Activated CD8-positive, alpha-beta memory T cell treated with anti-CD3 and anti-CD28 coated beads for 24 hours (primary cell): ENCODE data around the gene LCN9.

Experiments used
- DNase-seq: peaks from one replicate; pipeline ENCODE4 v3.0.0-alpha.2; 2020

Gene LCN9

DNA sequence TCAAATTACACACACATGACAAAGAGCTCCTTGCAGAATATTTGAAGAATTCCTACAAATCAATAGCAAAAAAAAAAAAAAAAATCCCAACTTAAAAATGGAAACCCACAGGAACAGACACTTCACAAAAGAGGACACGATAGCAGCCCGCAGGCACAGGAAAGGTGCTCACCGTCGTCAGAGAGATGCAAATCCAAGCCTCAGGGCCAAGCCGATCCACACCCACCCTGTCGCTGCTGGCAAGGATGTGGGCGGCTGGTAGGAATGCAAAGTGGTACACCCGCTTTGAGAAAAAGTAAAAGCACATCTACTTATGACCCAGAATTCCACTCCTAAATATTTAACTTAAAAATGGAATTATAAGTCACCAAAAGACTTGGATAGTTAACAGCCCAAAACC lies 10.8 kb downstream of the LCN9 start:
- DNase-seq, result no peak

DNA sequence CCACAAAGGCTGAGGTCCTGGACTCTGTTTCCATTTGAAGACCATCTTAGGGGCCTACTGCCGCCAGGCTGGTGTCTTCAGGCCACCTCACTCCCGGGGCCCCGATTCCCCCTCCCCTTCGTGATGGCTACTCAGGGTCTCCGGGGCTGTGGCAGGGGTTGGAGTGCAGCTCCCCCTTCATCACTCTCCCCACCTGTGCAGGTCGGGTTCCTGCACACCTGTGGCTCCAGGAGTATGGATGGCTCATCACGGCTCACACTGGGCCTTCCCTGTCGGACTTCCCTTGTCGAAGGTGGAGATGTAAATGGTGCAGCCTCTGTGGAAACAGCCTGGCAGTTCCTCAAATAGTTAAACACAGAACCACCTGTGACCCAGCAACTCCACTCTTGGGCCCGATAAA lies 11.9 kb downstream of the LCN9 start:
- DNase-seq, result no peak

DNA sequence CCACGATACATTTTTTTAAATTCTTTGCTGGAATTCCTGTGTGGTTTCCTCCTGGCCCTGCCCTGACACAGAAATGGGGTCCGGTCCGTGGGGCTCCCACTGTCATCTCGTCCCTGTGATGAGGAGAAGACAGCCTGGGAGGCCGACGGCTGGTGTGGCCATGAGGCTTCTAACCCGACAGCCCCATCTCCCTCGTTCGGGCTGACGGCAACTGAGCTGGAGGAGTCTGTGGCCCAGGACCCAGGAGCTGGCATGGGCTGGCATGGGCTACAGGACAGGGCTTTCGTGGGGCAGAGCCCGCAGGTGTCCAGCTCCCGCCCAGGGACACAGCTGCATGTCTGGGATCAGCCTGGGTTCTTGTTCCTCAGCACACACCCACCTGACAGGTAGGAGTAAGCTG lies 13.8 kb downstream of the LCN9 start:
- DNase-seq, result no peak

DNA sequence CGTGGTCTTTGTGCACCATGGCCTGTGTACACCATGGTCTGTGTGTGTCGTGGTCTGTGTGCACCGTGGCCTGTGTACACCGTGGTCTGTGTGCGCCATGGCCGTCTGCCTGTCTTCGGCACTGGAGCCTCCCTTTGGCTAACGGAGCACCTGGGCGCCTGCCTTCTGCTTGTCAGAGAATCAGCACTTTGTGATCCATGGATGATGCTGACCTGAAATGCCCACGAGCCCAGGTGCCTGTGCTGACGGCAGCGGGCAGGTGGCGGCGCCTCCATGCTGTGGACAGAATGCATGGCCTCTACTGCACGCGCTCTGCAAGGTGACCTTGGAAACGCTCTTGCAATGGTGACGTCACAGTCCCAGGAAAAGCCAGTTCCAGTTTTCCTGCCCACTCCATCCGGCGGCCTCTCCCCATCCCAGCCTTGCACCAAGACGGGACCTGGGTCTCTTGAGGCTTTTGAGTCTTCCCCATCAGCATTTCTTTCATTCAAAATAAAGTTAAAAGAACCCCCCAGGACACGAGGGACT lies 14.6 kb downstream of the LCN9 start:
- DNase-seq, result no peak

DNA sequence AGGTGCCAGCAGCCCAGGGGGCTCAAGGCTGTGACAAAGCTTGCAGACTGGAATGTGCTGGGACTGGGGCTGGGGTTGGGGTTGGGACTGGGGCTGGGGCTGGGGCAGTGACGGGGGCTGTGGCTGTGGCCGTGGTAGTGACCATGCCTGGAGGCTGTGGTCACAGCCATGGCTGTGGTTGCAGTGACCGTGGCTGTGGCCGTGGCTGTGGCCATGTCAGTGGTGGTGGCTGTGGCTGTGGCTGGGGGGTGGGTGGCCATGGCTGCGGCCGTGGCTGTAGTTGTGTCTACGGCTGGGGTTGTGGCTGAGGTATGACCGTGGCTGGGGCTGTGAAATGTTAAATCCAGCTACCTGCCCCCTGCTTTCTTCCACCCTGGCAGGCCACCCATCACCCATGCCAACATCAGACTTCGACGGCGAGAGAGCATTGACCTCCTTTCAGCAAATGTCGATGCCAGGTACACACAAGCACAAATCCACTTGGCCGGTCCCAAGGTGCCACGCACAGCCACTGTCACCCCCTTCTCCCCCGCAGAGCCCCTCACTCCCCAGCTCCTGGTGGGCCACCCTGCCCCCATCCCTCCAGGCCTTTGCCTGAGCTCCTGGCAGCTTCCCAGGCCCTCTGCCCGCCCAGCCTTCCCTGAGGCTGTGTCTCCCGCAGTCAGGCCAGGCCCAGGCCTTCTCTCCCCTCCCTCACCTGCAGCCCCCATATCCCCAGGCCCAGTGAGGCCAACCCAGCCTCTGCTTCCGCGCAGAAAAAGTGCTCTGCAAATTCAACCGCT lies 15.3 kb downstream of the LCN9 start:
- no peak for DNase-seq

DNA sequence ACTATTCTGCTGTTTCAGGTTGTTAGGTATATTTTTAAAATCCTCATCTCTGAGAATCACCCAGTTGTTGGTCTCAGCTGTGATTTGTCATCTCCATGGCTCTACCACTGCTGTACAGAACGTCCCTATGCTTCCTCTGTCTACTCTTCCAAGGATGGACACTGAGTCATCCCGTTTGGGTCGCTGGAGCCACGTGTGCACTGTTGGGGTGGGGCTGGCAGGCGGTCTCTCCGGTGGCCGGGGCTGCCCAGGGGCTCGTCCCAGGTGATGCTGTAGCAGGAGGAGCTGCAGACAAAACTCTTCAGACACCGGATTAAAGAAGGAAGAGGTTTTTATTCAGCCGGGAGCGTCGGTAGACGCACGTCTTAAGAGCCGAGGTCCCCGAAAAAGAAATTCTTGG lies 16.9 kb downstream of the LCN9 start:
- no peak for DNase-seq

DNA sequence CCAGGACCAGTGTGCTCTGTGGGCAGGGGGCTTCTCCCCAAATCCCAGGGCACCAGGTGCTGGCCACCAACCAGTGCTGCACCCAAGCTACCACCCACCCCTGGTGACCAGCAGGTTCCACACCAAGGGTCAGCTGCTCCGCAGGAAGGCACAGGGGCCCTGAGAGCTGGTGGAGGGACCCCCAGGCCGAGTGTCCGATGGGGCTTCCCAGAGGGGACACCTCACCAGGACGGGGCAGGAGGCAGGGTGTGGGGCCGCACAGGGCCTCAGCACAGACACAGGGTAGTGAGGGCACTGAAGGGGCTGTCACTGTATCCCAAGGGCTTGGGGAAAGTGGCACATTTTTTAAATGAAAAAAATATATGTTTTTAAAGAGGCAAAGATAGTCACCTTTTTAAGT lies 18.1 kb downstream of the LCN9 start:
- no peak for DNase-seq

DNA sequence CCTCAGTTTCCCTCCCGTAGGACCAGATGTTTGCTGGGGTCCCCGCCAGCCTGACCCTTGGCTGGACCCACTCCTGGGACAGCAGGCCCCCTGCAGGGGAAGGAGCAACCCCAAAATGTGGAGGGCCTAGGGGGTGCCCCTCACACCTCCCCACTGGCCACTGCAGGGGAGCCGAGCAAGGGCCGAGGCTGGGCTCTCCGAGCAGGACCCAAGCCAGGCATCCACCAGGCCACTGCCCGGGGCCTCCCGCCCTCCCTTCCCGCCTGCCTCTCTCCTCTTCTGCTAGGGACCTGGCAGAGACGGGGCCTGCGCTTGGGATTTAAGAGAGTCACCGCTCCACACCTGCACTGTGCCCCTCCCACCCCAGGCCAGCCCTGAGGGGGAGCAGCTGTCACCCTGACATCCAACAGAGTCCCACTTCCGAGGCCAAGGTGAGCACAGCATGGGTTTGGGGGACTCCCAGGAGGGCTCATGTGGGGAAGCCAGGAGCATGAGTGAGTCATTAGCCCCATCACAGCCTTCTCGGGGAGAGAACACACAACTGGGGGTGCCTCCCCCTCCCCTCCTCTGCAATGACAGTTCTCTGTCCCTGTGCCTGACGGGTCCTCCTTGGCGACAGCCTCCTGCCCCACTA lies 20.4 kb downstream of the LCN9 start:
- DNase-seq, result no peak

DNA sequence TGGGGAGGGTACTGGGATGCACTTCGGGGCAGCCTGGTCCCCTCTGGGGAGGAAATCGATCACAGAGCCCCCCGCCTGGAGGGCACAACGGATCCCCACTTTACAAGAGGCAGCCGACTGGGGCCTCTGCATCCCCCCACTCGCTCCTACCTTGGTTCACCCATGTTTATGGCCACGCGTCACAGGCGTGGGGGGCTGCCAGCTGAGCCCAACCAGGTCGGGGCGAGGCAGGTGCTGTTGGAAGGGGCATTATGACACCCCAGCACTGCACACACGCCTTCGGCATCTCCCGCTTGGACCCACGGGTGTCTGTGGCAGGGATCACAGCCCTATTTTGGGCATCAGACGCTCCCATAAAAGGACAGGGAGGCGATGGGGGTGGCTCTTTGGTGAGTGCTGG lies 21.6 kb downstream of the LCN9 start:
- DNase-seq, result no peak

DNA sequence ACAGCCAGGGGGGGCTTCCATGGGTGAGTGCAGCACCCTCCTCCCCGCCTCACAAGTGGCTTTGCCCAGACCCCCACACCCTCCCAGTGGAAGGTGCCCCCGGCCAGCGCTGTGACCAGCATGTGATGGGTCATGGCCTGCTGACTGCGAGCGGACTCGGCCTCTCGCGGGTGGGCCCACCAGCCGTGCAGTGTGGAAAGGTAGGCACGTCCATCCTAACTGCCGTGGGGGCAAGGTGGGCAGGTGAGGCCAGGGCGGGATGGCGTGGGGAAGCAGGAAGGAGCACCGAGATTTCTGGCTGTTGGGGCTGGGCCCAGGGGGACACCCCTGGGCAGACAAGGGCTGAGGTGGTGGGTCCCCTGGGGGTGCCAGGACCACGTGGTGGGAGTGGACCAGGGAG lies 24.1 kb downstream of the LCN9 start:
- DNase-seq, result no peak

DNA sequence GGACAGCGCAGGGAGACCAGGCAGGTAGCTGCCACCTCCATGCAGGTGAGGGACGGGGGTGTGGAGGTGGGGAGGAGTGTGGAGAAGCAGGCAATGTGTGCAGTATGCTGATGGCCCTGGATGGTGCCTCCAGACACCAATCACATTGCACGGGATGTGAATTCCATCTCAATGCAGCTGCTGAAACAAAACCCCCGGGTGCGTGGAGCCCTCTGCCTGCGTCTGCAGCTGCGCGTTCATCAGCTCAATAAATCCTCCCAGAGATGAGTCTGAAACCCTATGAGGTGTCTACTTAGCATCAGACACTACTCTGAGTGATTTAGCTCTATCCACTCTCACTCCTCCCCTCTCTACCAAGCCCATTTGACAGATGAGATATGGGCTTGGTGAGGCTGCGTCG lies 25.9 kb downstream of the LCN9 start:
- no peak for DNase-seq

DNA sequence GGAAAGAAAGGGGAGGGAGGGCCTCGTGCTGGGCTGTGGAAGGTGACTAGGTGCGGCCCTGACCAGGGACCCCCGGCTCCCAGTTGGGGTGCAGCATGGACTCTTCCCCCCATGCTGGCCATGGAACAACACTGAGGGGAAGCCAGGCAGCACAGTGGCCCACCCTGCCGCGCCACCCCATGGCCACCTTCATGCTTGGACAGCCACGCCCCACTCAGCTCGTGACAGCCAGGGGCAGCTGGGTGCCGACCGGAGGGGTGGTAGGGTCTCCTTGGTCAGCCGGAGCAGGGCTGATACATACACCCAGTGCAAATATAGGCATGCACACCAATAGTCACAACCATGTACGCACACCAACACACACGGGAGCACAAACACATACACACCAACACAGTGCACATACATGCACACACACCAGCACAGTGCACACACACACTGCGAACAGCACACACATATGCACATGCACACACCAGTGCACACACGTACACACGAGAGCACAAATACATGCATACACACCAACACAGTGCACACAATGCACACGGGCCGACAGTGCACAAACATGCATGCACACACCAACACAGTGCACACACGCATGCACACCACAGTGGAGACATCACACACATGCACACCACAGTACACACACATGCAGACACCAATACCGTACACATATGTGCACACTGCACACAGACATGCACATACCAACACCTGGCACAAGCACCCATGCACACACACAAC lies 27.9 kb downstream of the LCN9 start:
- no peak for DNase-seq

DNA sequence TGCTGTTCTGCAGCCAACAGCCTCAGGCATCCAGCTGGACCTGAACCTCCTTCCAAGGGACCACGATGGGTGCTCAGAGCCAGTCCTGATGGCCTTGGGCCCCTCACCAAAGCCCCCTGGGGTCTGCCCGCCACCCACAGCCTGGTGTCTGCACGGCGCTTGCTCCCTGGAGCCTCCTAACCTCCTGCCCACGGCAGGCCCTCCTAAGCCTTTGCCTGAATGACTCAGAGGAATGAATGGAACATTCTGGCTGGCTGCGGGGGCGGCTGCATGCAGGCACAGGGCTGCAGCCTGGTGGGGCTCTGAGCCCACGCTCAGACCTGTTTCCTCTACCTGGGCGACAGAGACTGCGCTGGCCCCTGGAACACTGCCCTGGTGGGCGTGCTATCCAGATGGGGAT lies 29.3 kb downstream of the LCN9 start:
- no peak for DNase-seq

DNA sequence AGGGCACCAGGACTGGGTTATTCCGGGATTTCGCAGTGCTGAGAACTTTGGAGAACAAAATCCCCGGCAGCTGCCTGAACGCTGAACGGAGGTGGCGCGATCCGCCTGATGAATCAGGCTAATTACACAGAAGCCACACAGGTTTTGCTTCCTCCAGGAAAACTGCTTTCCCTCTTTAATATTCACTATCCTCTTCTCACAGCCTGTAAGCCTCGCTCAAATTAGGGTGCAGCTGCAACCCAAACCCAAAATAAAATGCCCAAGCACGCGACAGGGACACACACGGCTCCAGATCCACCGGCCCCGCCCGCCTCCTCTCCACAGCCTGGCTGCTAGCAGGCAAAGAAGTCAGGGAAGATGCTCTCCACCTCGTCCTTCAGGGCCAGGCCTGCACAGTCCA lies 30.2 kb downstream of the LCN9 start:
- DNase-seq, result no peak

DNA sequence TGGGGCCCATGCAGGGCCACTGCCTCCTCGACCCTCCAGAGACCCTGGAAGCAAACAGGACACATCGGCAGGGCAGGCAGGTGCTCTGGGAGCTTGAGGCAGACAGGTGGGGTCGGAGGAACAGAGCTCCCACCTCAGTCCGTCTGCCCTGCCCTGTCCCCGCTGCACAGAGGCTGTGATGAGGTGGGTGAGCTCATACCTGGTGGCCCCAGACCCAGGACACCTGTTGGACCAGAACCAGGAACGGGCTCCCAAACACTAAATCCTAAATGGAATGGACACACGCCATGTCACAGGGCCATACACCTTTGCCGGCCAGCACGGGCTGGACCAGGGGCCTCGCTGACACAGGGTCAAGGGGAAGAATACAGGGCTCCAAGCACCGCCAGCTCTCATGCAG lies 30.7 kb downstream of the LCN9 start:
- no peak for DNase-seq

DNA sequence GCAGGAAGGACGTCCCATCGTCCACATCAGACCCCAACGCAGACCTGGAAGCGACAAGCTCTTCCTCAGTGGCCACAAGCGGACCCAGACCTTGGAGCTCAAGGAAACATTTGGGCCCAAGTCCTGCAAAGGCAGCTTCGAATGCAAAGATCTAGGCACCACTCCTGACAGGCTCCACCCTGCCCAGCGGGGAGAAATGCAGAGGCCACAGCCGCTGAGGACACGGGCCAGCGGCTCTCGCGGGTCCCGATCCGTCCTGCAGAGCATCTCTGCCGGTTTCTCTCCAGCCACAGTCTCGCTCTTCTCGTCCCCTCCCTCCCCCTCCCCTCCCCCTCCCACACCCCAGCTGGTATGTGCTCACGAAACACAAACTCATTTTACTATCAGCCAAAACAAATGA lies 31.3 kb downstream of the LCN9 start:
- no peak for DNase-seq

DNA sequence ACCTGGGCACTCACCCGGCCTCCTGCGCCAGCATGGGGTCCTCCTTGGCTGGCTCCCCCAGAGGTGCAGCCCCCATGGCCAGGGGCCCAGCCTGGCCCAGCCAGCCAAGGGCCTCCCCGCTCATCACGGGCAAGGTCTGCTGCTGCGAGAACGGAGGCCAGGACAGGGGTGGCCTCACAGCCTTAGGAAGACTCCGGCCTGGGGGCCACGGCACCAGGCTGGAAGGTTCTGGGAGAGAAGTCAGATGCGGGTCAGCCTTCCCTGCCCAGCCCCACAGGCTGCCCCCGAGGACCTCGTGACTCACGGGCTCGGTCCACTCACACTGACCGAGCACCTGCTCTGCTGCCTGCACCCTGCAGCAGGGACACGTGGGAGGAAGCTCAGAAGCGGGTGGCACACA lies 31.9 kb downstream of the LCN9 start:
- DNase-seq, result no peak

DNA sequence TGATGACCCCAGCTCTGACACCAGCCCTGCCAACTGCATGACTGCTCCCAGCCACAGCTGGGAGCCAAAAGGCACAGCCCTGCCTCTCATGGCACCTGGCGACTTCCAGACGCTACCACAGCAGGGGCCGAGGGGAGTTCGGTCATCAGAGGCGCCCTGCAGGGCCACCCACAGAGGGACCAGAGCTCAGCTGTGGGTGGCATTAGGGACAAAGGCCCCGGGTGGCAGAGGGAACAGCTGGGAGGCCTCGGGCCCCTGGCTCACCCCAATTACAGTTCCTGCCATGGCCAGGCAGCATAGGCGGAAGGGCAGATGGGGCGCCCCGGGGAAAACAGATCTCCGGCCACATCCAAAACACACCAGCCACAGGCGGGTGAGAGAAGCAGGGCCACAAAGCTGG lies 32.5 kb downstream of the LCN9 start:
- DNase-seq, result no peak

DNA sequence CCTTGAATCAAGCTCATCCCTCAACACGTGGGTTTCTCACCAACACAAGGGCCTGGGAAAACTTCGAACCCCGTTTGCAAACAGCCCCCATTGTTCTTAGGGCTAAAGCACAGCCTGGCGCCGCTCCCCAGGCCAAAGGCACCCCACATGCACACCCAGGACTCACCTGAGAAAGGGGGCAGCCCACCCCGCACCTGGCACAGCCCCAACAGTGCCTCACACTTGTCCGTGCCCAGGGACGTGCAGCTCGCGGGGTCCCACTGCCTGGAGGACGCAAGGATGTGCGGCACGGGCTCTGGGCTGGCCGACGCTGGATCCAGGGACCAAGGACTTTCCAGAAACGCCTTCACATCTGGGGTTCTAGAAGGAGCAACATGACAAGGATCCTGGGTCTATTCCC lies 33.3 kb downstream of the LCN9 start:
- DNase-seq, result no peak

DNA sequence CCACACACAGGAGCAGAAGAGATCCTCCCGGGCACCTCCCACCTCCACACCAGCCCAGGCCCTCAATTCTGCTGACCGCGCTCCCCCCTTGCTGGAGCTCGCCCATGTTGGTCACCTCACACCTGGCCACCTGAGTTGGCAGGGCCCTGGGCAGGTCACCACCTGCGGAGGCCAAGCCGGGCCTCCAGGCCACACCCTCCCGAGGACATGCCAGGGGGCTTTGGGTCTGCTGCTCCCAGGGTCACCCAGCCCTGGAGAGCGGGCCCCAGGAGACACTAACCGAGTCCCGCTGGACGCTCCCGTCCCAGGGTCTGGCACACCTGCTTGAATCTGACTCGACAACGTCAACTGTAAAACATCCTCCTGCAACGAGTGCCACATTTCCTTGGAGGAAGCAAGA lies 34.1 kb downstream of the LCN9 start:
- DNase-seq, result no peak

DNA sequence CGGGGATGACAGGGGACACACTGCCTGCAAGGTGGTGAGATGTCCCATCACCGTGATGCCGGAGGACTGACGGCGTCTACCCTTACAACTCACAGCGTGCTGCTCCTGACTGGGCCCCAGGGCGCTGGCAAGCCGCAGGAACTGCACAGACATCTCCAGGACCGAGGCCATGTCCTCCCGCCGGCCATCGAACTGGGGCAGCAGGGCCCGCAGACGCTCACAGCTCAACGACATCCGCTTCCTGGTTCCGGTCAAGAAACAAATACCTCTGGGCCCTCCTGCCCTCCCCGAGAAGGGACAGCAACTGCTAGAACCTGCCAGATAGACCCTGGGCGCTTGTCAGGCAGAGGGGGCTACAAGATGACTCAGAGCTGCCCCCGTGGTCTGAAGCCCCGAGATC lies 35.1 kb downstream of the LCN9 start:
- DNase-seq, result no peak

DNA sequence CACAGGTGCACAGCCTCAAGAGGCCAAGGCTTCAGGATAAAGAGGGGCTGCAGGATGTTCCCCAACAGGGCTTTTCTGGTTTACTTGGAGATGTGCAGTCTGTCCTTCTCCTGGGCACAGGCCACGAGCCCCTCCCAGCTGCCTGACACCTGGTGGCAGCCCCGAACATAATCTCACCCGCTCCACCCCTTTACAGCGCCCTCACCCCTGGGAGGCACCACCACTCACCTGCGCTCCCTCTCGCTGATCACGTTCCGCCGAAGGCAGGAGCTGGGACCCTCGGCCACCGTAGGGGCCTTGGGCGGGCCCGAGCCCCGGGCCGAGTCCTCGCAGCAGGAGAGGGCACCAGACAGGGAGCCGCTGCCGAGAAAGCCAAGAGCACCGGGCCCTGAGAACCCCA lies 35.7 kb downstream of the LCN9 start:
- no peak for DNase-seq

DNA sequence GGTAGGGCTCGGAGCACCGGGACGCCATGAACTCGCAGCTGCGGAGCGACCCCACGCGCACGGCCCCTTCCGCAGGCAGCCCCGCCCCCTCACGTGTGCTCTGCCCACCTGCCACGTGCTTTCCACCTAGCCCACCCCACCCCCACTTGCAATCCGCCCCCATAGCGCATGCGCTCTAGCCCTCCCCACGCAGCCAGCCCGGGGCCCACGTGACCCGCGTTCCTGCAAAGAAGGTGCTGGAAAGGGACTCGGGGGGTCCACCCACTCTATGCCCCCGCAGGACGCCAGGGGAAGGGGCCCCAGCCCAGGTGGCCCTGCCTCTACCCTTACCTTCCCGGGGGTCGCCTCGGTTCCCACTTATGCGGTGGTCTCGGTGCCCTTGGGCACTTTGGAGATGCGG lies 36.3 kb downstream of the LCN9 start, which contains the start of gene SOHLH1:
Gene SOHLH1 (minus strand): TSS at position 42 of the 400 bp plus-strand sequence. CDS start 14 bp downstream, at position 28.
- DNase-seq, result no peak

DNA sequence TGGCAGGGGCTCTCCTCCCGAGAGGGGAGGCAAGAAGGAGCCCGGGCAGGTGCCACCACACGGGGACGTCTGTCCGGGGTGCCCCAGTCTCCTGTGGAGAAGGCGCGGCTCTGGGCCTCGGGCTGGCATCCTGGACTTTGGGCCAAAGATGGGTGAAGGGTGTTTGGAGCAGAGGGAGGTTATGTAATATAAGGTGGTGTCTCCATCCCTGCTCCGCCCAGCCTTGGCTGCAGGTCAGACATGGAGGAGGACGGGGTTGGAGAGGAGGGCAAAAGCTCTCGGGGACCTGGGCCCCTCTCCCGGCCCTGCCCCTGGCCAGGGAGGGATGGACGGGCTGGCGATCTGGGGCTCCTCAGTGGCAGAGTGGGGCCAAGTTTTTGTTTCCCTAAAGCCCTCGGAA lies 37.4 kb downstream of the LCN9 start:
- no peak for DNase-seq
